MG63 (cell line): ENCODE measurements around the gene OOEP. TPM values are rescaled to one million over a fixed set of nuclear protein-coding genes. Genes with fewer than 3 reads are reported as not detected.

Experiments
- DNase-seq: peaks from one replicate; pipeline ENCODE4 v3.0.0-alpha.2; 2020
- H3K27me3 ChIP-seq: fragments of 250-450 bp; sonication (Bioruptor Pico); 2 replicates; pipeline ENCODE4 v1.5.1; 2020; ENCODE audit warnings: mild to moderate bottlenecking, moderate library complexity
- H3K36me3 ChIP-seq: fragments of 250-450 bp; sonication (Bioruptor Pico); 2 replicates; pipeline ENCODE4 v1.5.1; 2020; ENCODE audit warnings: mild to moderate bottlenecking, moderate library complexity
- H3K4me3 ChIP-seq: fragments of 250-450 bp; sonication (Bioruptor Pico); 2 replicates; pipeline ENCODE4 v1.5.1; 2020; ENCODE audit warnings: mild to moderate bottlenecking, moderate library complexity
- H3K9me3 ChIP-seq: fragments of 250-450 bp; sonication (Bioruptor Pico); 2 replicates; pipeline ENCODE4 v1.5.1; 2020; ENCODE audit warnings: mild to moderate bottlenecking, moderate library complexity
- total RNA-seq: library from RNA; depleted of rRNA; stranded (reverse); fragments of >200 nt; shearing (Covaris generic); gene quantifications from 2 replicates; pipeline ENCODE4 v1.2.3, GENCODE V29; 2014; ENCODE audit warnings: low replicate concordance

Gene OOEP
- total RNA-seq, 1 experiment from 2014 or later, result not detected

- H3K36me3 ChIP-seq, result no peaks in the 10 kb centered on the region
- no peak overlapping the region for H3K4me3 ChIP-seq
- H3K9me3 ChIP-seq, result 0 out of 2 replicates have a peak, but pooled peaks cover 3% of the 10 kb centered on the region
- no peaks in the 10 kb centered on the region for H3K27me3 ChIP-seq
- DNase-seq, result no peak
These were observed 2.8 kb upstream of the OOEP start for GRCh38 chr6:73372516-73372915.

- H3K9me3 ChIP-seq, result 0 out of 2 replicates have a peak, but pooled peaks cover 3% of the 10 kb centered on the region
- no peak for DNase-seq
- H3K36me3 ChIP-seq, result no peaks in the 10 kb centered on the region
- H3K27me3 ChIP-seq, result no peaks in the 10 kb centered on the region
- H3K4me3 ChIP-seq, result no peak overlapping the region
These were observed 2.3 kb upstream of the OOEP start for GRCh38 chr6:73371984-73372383.

GRCh38 chr6:73369157-73369556, 540 bp downstream of the OOEP start:
- DNase-seq, result no peak
- H3K4me3 ChIP-seq, result no peak overlapping the region
- H3K9me3 ChIP-seq, result 0 out of 2 replicates have a peak, but pooled peaks cover 3% of the 10 kb centered on the region
- no peaks in the 10 kb centered on the region for H3K36me3 ChIP-seq
- no peaks in the 10 kb centered on the region for H3K27me3 ChIP-seq

GRCh38 chr6:73368675-73369074, 1.0 kb downstream of the OOEP start:
- no peak for DNase-seq
- Histone ChIP-seq H3K9me3 (0 out of 2 replicates have a peak, but pooled peaks cover 3% of the 10 kb centered on the region), H3K36me3 (no peaks in the 10 kb centered on the region), H3K4me3 (no peak overlapping the region), H3K27me3 (no peaks in the 10 kb centered on the region)

- Histone ChIP-seq H3K9me3 (0 out of 2 replicates have a peak, but pooled peaks cover 3% of the 10 kb centered on the region), H3K36me3 (no peaks in the 10 kb centered on the region), H3K4me3 (peak overlapping the region; percentile 13; the same call in 1 of the 2 replicates), H3K27me3 (no peaks in the 10 kb centered on the region)
- no peak for DNase-seq
These were observed 1.8 kb downstream of the OOEP start for GRCh38 chr6:73367761-73368355.

- H3K36me3 ChIP-seq, result no peaks in the 10 kb centered on the region
- H3K27me3 ChIP-seq, result no peaks in the 10 kb centered on the region
- H3K4me3 ChIP-seq, result no peak overlapping the region
- H3K9me3 ChIP-seq, result no peaks in the 10 kb centered on the region
- no peak for DNase-seq
These were observed 5.1 kb downstream of the OOEP start for GRCh38 chr6:73364549-73364948.

- Histone ChIP-seq H3K36me3 (no peaks in the 10 kb centered on the region), H3K27me3 (no peaks in the 10 kb centered on the region)
These were observed 5.6 kb downstream of the OOEP start for GRCh38 chr6:73364121-73364520.

GRCh38 chr6:73363537-73363875, 6.2 kb downstream of the OOEP start:
- Histone ChIP-seq H3K36me3 (no peaks in the 10 kb centered on the region), H3K9me3 (no peaks in the 10 kb centered on the region), H3K27me3 (no peaks in the 10 kb centered on the region), H3K4me3 (no peak overlapping the region)
- DNase-seq, result no peak

More at GRCh38 chr6:73364121-73364520, 5.6 kb downstream of the OOEP start:
- H3K4me3 ChIP-seq, result no peak overlapping the region
- H3K9me3 ChIP-seq, result no peaks in the 10 kb centered on the region
- DNase-seq, result no peak

- Histone ChIP-seq H3K36me3 (no peaks in the 10 kb centered on the region), H3K27me3 (no peaks in the 10 kb centered on the region)
- no peak for DNase-seq
These were observed 6.7 kb downstream of the OOEP start for GRCh38 chr6:73362869-73363536.

GRCh38 chr6:73362358-73362757, 7.3 kb downstream of the OOEP start, which contains the start of gene KHDC3L:
Gene KHDC3L, plus strand, starts transcription at chr6:73362658. Its CDS starts 72 bp downstream, at chr6:73362730.
- H3K36me3 ChIP-seq, result no peaks in the 10 kb centered on the region

More at GRCh38 chr6:73362869-73363536, 6.7 kb downstream of the OOEP start:
- Histone ChIP-seq H3K4me3 (no peak overlapping the region), H3K9me3 (no peaks in the 10 kb centered on the region)

GRCh38 chr6:73353636-73354593, 15.8 kb downstream of the OOEP start, which contains the start of gene DPPA5:
Gene DPPA5, minus strand, starts transcription at chr6:73354276. Its CDS starts 51 bp downstream, at chr6:73354225.
- H3K27me3 ChIP-seq, result no peaks in the 10 kb centered on the region
- no peak for DNase-seq
- no peaks in the 10 kb centered on the region for H3K9me3 ChIP-seq
- H3K4me3 ChIP-seq, result no peak within 1 kb of the TSS
- H3K36me3 ChIP-seq, result no peaks in the 10 kb centered on the region

More at GRCh38 chr6:73362358-73362757, 7.3 kb downstream of the OOEP start, which contains the start of gene KHDC3L:
- no peak for DNase-seq
- no peak within 1 kb of the TSS for H3K4me3 ChIP-seq
- H3K9me3 ChIP-seq, result no peaks in the 10 kb centered on the region
- no peaks in the 10 kb centered on the region for H3K27me3 ChIP-seq

- Histone ChIP-seq H3K4me3 (no peak overlapping the region), H3K9me3 (no peaks in the 10 kb centered on the region), H3K27me3 (no peaks in the 10 kb centered on the region), H3K36me3 (no peaks in the 10 kb centered on the region)
- DNase-seq, result no peak
These were observed 20.4 kb downstream of the OOEP start for GRCh38 chr6:73349311-73349710.

GRCh38 chr6:73348550-73349204, 21.0 kb downstream of the OOEP start:
- H3K9me3 ChIP-seq, result no peaks in the 10 kb centered on the region
- no peaks in the 10 kb centered on the region for H3K36me3 ChIP-seq
- DNase-seq, result no peak
- H3K27me3 ChIP-seq, result no peaks in the 10 kb centered on the region
- no peak overlapping the region for H3K4me3 ChIP-seq

GRCh38 chr6:73343164-73343563, 26.5 kb downstream of the OOEP start:
- H3K36me3 ChIP-seq, result no peaks in the 10 kb centered on the region
- no peak overlapping the region for H3K4me3 ChIP-seq
- no peaks in the 10 kb centered on the region for H3K9me3 ChIP-seq
- no peak for DNase-seq
- no peaks in the 10 kb centered on the region for H3K27me3 ChIP-seq

- no peak for DNase-seq
- Histone ChIP-seq H3K27me3 (no peaks in the 10 kb centered on the region), H3K36me3 (no peaks in the 10 kb centered on the region), H3K4me3 (no peak overlapping the region), H3K9me3 (no peaks in the 10 kb centered on the region)
These were observed 27.5 kb downstream of the OOEP start for GRCh38 chr6:73342174-73342573.

- Histone ChIP-seq H3K36me3 (no peaks in the 10 kb centered on the region), H3K27me3 (no peaks in the 10 kb centered on the region), H3K9me3 (no peaks in the 10 kb centered on the region), H3K4me3 (no peak overlapping the region)
- DNase-seq, result no peak
These were observed 28.4 kb downstream of the OOEP start for GRCh38 chr6:73341335-73341734.
